ENCODE measurements around the gene PPAT. TPM values are rescaled to one million over a fixed set of nuclear protein-coding genes. Genes with fewer than 3 reads are reported as not detected.
A peak's percentile ranks its signal among the peaks of the same experiment; 100 is the strongest.

The PPAT gene
- total RNA-seq (6.7 and 9.2 TPM in 2 replicates), polyA plus RNA-seq (3.2 and 5.3 TPM in 2 replicates), polyA minus RNA-seq (2.7 and 5.1 TPM in 2 replicates)
- total RNA-seq (2013): 13.0 TPM

DNA sequence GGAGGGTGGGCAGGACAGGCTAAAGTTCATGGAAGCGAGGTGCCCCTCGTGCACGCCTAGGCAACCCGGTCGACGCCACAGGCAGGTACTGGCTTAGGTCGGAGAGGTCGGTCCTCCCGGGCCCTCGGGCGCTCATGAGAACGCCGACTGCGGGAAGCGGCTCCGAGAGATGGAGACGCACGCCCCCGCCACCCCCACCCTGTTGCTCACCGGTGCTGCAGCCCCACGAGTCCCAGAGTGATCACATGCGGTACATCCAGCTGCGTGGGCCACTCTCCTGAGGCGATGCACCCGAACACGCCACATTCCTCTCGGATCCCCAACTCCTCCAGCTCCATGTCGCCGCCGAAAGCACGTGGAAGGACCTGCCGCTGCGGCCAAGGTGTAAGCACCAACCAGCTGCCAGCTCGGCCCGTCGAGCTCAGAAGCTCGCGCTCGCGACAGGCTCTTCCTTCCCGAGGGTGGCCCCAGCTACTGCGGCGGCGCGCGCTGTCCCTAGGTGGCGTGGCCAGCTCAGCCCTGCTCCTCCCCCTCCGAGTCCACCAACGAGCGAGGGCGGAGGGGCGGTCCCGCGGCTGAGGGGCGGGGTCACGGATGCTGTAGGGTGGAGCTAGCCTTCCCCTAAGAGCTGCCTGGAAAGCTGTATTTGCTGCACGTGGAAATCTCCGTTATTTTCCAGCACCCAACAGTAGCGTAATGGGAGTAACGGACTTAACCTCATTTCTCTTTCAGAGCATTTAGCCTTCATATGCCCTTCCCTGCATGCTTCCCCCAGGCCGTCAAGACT, at the start of gene PPAT:
TSS of gene PPAT (minus strand) at position 476 of the 787 bp plus-strand sequence. CDS start at position 338, 138 bp downstream.
- peaks cover 84% of the 10 kb centered on the region for H3K79me2 ChIP-seq (ENCODE audit: control insufficient read depth, insufficient read depth, low read length)
- intact Hi-C loops (cut with micrococcal nuclease): loop anchor here (1.0 kb wide), 6 partner anchors 32 to 542 kb away; partner anchors contain the start of genes AASDH, NOA1, REST and SPINK2
- H3K4me2 ChIP-seq (replicated peaks; ENCODE audit: low read depth, low read length, poor library complexity, severe bottlenecking): peak within 1 kb of the TSS; percentile 87
- ATAC-seq (ENCODE audit: low read depth) (peak; percentile 84), DNase-seq (peak; percentile 99)
- peak within 1 kb of the TSS; percentile 82 to 97 (median 92) for H3K4me3 ChIP-seq (ENCODE audit: control extremely low read depth in 1 of 5, extremely low read depth in 1 of 5, insufficient read depth in 1 of 5, low read depth in 2 of 5, low read length in 4 of 5)
- TF ChIP-seq, protein P1, sequence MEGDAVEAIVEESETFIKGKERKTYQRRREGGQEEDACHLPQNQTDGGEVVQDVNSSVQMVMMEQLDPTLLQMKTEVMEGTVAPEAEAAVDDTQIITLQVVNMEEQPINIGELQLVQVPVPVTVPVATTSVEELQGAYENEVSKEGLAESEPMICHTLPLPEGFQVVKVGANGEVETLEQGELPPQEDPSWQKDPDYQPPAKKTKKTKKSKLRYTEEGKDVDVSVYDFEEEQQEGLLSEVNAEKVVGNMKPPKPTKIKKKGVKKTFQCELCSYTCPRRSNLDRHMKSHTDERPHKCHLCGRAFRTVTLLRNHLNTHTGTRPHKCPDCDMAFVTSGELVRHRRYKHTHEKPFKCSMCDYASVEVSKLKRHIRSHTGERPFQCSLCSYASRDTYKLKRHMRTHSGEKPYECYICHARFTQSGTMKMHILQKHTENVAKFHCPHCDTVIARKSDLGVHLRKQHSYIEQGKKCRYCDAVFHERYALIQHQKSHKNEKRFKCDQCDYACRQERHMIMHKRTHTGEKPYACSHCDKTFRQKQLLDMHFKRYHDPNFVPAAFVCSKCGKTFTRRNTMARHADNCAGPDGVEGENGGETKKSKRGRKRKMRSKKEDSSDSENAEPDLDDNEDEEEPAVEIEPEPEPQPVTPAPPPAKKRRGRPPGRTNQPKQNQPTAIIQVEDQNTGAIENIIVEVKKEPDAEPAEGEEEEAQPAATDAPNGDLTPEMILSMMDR (IDR thresholded peaks at IDR 0.05): peak; percentile 19
- no peak for TF ChIP-seq EZH2 (IDR thresholded peaks at IDR 0.05; ENCODE audit: borderline replicate concordance, insufficient read depth, low read depth, low read length, poor library complexity, severe bottlenecking)
- Mint-ChIP-seq H3K9me3 (ENCODE audit: insufficient read depth) (no peaks in the 10 kb centered on the region), H3K4me3 (peak within 1 kb of the TSS; percentile 96), H3K27ac (peak within 1 kb of the TSS; percentile 99), H3K27me3 (no peaks in the 10 kb centered on the region), H3K4me1 (peaks cover 29% of the 10 kb centered on the region)
- peak within 1 kb of the TSS; percentile 97 for H2AFZ ChIP-seq (ENCODE audit: insufficient read depth, low read depth, low read length, poor library complexity, severe bottlenecking)
- ChIA-PET POLR2A (interaction anchor here (0.6 to 4.4 kb wide), 11 partner anchors 32 to 896 kb away, joined by 3 to 35 read pairs (median 3); partner anchors contain the start of genes AASDH, CEP135, NOA1 and POLR2B), CTCF (interaction anchor here (0.7 to 4.5 kb wide), 13 partner anchors 11 to 542 kb away, joined by 3 to 62 read pairs (median 5); partner anchors contain the start of genes AASDH, CEP135, NOA1 and REST)
- H3K9me3 ChIP-seq (ENCODE audit: control extremely low read depth in 1 of 3, control insufficient read depth in 2 of 3, insufficient read depth in 1 of 3, low read length in 2 of 3): no peaks in the 10 kb centered on the region
- peak within 1 kb of the TSS; percentile 81 for H3K9ac ChIP-seq (ENCODE audit: low read length)
- H4K20me1 ChIP-seq (ENCODE audit: control insufficient read depth, insufficient read depth, low read length, poor library complexity, severe bottlenecking): no peaks in the 10 kb centered on the region
- H3K36me3 ChIP-seq (replicated peaks in 1 of 2; ENCODE audit: control extremely low read depth in 1 of 2, control insufficient read depth in 1 of 2, extremely low read depth in 1 of 2, insufficient read depth in 2 of 2, low read length in 1 of 2): no peaks in the 10 kb centered on the region
- H3K27me3 ChIP-seq (replicated peaks in 1 of 4; ENCODE audit: control extremely low read depth in 1 of 4, control insufficient read depth in 3 of 4, insufficient read depth in 4 of 4, low read length in 3 of 4): no peaks in the 10 kb centered on the region
- under 1% methylated on average over 61 of the region's 61 CpGs for whole genome bisulfite sequencing (ENCODE audit: insufficient coverage)
- peak within 1 kb of the TSS; percentile 77 to 83 for H3K27ac ChIP-seq (ENCODE audit: low read length in 2 of 2)
- H3K4me1 ChIP-seq (ENCODE audit: control insufficient read depth in 2 of 2, insufficient read depth in 2 of 2, low read length in 2 of 2): peaks cover 16 to 22% of the 10 kb centered on the region in 2 donors

DNA sequence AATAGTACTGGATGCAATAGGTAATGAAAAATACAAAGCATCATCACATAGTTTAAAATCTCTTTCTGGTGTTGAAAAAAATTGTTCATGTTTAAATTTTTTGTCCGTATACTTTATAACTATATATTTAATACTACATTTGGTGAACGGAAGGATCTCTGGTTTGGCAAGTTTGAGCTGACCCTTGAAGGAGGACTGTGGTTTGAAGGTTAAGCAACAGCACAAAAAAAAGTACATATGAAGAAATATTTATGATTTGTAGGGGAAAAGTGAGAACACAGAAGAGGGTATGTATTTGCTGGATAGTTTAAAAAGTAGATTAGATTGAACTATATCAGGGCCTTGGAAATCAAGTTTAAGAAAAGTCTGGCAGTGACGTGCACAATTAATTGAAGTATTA, 45.3 kb upstream of the PPAT start:
- H3K9ac ChIP-seq (ENCODE audit: low read length): no peak overlapping the region
- H3K9me3 ChIP-seq (ENCODE audit: control extremely low read depth in 1 of 3, control insufficient read depth in 2 of 3, insufficient read depth in 1 of 3, low read length in 2 of 3): no peaks in the 10 kb centered on the region
- H4K20me1 ChIP-seq (ENCODE audit: control insufficient read depth, insufficient read depth, low read length, poor library complexity, severe bottlenecking): no peaks in the 10 kb centered on the region
- H3K27ac Mint-ChIP-seq: no peak overlapping the region
- H3K4me3 Mint-ChIP-seq: no peak overlapping the region
- peaks cover 11% of the 10 kb centered on the region for H3K79me2 ChIP-seq (ENCODE audit: control insufficient read depth, insufficient read depth, low read length)
- intact Hi-C loops (cut with micrococcal nuclease): no loop called here
- TF ChIP-seq EZH2 (IDR thresholded peaks at IDR 0.05; ENCODE audit: borderline replicate concordance, insufficient read depth, low read depth, low read length, poor library complexity, severe bottlenecking): no peak
- TF ChIP-seq, protein P1 (IDR thresholded peaks at IDR 0.05): no peak
- H3K27ac ChIP-seq (ENCODE audit: low read length in 2 of 2): no peak overlapping the region
- ChIA-PET POLR2A (no interaction called here), CTCF (interaction anchor here (1.6 kb wide), 1 partner anchor 12 kb away, joined by 3 read pairs; no protein-coding TSS in a partner anchor)
- H3K27me3 Mint-ChIP-seq: no peaks in the 10 kb centered on the region
- no peaks in the 10 kb centered on the region for H3K27me3 ChIP-seq (replicated peaks in 1 of 4; ENCODE audit: control extremely low read depth in 1 of 4, control insufficient read depth in 3 of 4, insufficient read depth in 4 of 4, low read length in 3 of 4)
- H3K4me2 ChIP-seq (replicated peaks; ENCODE audit: low read depth, low read length, poor library complexity, severe bottlenecking): no peak overlapping the region
- 100% methylated on average over 2 of the region's 3 CpGs for WGBS (ENCODE audit: insufficient coverage)
- no peak for ATAC-seq (ENCODE audit: low read depth)
- no peak overlapping the region for H2AFZ ChIP-seq (ENCODE audit: insufficient read depth, low read depth, low read length, poor library complexity, severe bottlenecking)
- no peaks in the 10 kb centered on the region for H3K4me1 Mint-ChIP-seq
- H3K4me1 ChIP-seq (ENCODE audit: control insufficient read depth in 2 of 2, insufficient read depth in 2 of 2, low read length in 2 of 2): no peaks in the 10 kb centered on the region
- H3K36me3 ChIP-seq (replicated peaks in 1 of 2; ENCODE audit: control extremely low read depth in 1 of 2, control insufficient read depth in 1 of 2, extremely low read depth in 1 of 2, insufficient read depth in 2 of 2, low read length in 1 of 2): peaks cover 0 to 78% of the 10 kb centered on the region in 2 experiments
- no peak overlapping the region for H3K4me3 ChIP-seq (ENCODE audit: control extremely low read depth in 1 of 5, extremely low read depth in 1 of 5, insufficient read depth in 1 of 5, low read depth in 2 of 5, low read length in 4 of 5)
- DNase-seq: no peak
- H3K9me3 Mint-ChIP-seq (ENCODE audit: insufficient read depth): no peaks in the 10 kb centered on the region
